ENCODE measurements around the gene EFCAB9. TPM values are rescaled to one million over a fixed set of nuclear protein-coding genes. Genes with fewer than 3 reads are reported as not detected.

The EFCAB9 gene
- total and polyA plus RNA-seq, 2 of the 13 experiments (the other 11 are each of a cell fraction or from before 2014, with no cell fraction given), result not detected

GRCh38 chr5:172219296-172219695, 25.3 kb downstream of the EFCAB9 start:
- intact Hi-C loops (cut with micrococcal nuclease; ENCODE audit: unreplicated experiment) (no loop called here), in situ Hi-C loops (cut with HindIII; ENCODE audit: extremely low pct_ligation_motif_present, low pct_unique_long_range_greater_than_20kb) (no loop called here)
- BruUV-seq (replicated peaks), result no TSS peak
- H3K4me2 ChIP-seq (ENCODE audit: low read depth, low read length), result no peak overlapping the region
- no peak for DNase-seq (ENCODE audit: low spot score)
- H3K9ac ChIP-seq (ENCODE audit: insufficient read depth, low read depth, low read length), result no peak overlapping the region
- peaks cover 16% of the 10 kb centered on the region for H3K79me2 ChIP-seq (ENCODE audit: insufficient read depth, low read length)
- no peaks in the 10 kb centered on the region; the same call in 1 of the 2 replicates for H4K20me1 ChIP-seq (ENCODE audit: insufficient read depth, low read length)
- ChIA-PET CTCF (ENCODE audit: low intra/inter-chr PET ratio, low total read pairs) (no interaction called here), POLR2A (no interaction called here)
- peaks cover 6% of the 10 kb centered on the region; the same call in 1 of the 2 replicates for H3K9me3 ChIP-seq (ENCODE audit: low read length)
- H3K27ac ChIP-seq (ENCODE audit: extremely low read length, insufficient read depth, low read length), result no peak overlapping the region
- no peak overlapping the region for H2AFZ ChIP-seq (ENCODE audit: low read length)
- TF ChIP-seq KLF15 (CRISPR knock-in tag; IDR thresholded peaks at IDR 0.05; ENCODE audit: borderline replicate concordance), result no peak
- no peak for TF ChIP-seq HIC2 (CRISPR knock-in tag; IDR thresholded peaks at IDR 0.05; ENCODE audit: low read depth)
- TF ChIP-seq ZFAT (CRISPR knock-in tag; conservative IDR thresholded peaks at IDR 0.05), result no peak
- no peak for TF ChIP-seq STAT5B (CRISPR knock-in tag; IDR thresholded peaks at IDR 0.05)
- TF ChIP-seq PITX1 (CRISPR knock-in tag; IDR thresholded peaks at IDR 0.05), result no peak
- no peak for TF ChIP-seq SOX6 (IDR thresholded peaks at IDR 0.05)
- TF ChIP-seq SOX6 (CRISPR knock-in tag; IDR thresholded peaks at IDR 0.05), result no peak
- TF ChIP-seq ZNF234 (CRISPR knock-in tag; conservative IDR thresholded peaks at IDR 0.05), result no peak
- TF ChIP-seq JARID2 (CRISPR knock-in tag; IDR thresholded peaks at IDR 0.05; ENCODE audit: insufficient replicate concordance), result no peak
- no peak for TF ChIP-seq NBN (conservative IDR thresholded peaks at IDR 0.05)
- TF ChIP-seq MAX (IDR thresholded peaks at IDR 0.05), result no peak
- H3K4me1 ChIP-seq (ENCODE audit: insufficient read depth, low read length), result peaks cover 6% of the 10 kb centered on the region
- no peak for ATAC-seq
- peaks cover 9 to 40% of the 10 kb centered on the region in 2 experiments for H3K36me3 ChIP-seq (replicated peaks in 1 of 2; ENCODE audit: control insufficient read depth in 1 of 2, insufficient read depth in 2 of 2, low read length in 2 of 2)
- no peak overlapping the region for H3K4me3 ChIP-seq (replicated peaks in 1 of 3; ENCODE audit: insufficient read depth in 1 of 3, low read depth in 2 of 3, low read length in 3 of 3)
- 98% methylated on average over 2 of the region's 2 CpGs for WGBS (ENCODE audit: low lambda C conversion rate)
- no peak for FAIRE-seq
- H3K27me3 ChIP-seq (ENCODE audit: control insufficient read depth in 1 of 2, insufficient read depth in 2 of 2, low read length in 2 of 2), result no peaks in the 10 kb centered on the region
